HL-60 (cell line): Measurements from ENCODE around the gene SULT6B1.

ENCODE experiments used
- CTCF ChIP-seq: IDR thresholded peaks from one replicate; pipeline ENCODE4 v1.5.1; 2011; ENCODE audit warnings: low read length, control low read depth, inconsistent platforms; ENCODE audit not compliant: insufficient read depth
- GABPA ChIP-seq: IDR thresholded peaks from 2 replicates; pipeline ENCODE4 v1.6.1; 2012; ENCODE audit warnings: low read depth
- POLR2AphosphoS5 ChIP-seq: IDR thresholded peaks from 2 replicates; pipeline ENCODE4 v1.6.1; 2012; ENCODE audit warnings: low read depth
- REST ChIP-seq: IDR thresholded peaks from 2 replicates; pipeline ENCODE4 v1.6.1; 2012; ENCODE audit warnings: low read depth; ENCODE audit not compliant: insufficient replicate concordance

GRCh38 chr2:37188570-37188969, at the start of gene SULT6B1:
- TF ChIP-seq CTCF (no peak), GABPA (no peak), POLR2AphosphoS5 (no peak), REST (no peak)
